ENCODE data around the gene PJA2. TPM values are rescaled to one million over a fixed set of nuclear protein-coding genes. Genes with fewer than 3 reads are reported as not detected.
"Not testable (repeated sequence)": the region's sequence is repeated elsewhere in the genome, so short reads cannot be mapped to it uniquely, and the experiment has no call there.

Gene PJA2
- total and polyA plus RNA-seq, 9 donors = 87.3 to 138 (median 121) TPM

DNA sequence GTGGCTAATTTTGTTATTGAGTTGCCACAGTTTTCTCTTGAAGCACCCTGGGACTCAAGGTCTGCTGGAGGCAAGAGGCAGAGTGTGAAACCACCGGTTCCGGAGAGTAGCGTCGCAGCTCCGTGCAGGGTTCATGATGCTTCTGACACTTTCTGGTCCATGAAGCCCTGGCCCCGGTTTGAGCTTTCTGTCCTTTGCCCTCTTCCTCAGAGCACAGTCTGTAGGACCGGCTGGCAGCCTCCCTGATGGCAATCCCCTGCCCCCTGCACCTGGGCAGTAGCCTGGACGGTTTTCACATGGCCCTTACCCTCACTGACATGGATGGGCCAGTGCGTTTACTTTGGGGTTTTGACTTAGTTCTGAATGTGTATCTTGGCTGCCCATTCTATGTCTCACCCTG lies 111.9 kb downstream of the PJA2 start:
- WGBS (ENCODE audit: insufficient coverage) = 88% methylated on average over 8 of the region's 9 CpGs
- Histone ChIP-seq H3K4me3 (ENCODE audit: low read length) (no peak overlapping the region), H3K27ac (ENCODE audit: low read length) (no peak overlapping the region), H3K4me1 (ENCODE audit: control insufficient read depth, insufficient read depth, low read length) (peaks cover 5% of the 10 kb centered on the region), H3K27me3 (ENCODE audit: control insufficient read depth, insufficient read depth, low read length) (no peaks in the 10 kb centered on the region), H3K9me3 (replicated peaks; ENCODE audit: control insufficient read depth, low read depth, low read length) (peaks cover 2% of the 10 kb centered on the region), H3K36me3 (ENCODE audit: control insufficient read depth, insufficient read depth, low read length) (no peaks in the 10 kb centered on the region)
- DNase-seq = no peak

DNA sequence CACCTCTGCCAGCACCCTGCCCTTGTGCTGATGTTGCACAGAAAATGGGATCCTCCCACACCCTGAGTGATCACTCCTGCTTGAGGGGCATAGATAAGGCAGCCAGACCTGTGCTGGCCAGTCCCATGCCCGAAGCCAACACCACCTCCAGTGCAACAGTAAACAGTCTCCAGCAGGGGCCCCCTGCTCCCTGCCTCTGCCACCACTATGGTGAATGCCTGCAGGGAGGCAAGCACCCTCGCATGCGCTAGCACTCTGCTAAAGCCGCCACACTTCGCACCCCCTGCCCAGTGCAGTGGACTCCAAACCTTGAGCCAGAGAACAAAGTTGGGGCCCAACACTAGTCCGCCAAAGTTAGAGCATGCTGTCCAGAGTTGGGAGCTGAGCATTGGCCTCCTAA lies 118.7 kb downstream of the PJA2 start:
- DNase-seq = no peak
- Histone ChIP-seq H3K4me1 (ENCODE audit: control insufficient read depth, insufficient read depth, low read length) (no peaks in the 10 kb centered on the region), H3K27ac (ENCODE audit: low read length) (no peak overlapping the region), H3K9me3 (replicated peaks; ENCODE audit: control insufficient read depth, low read depth, low read length) (peaks cover 8% of the 10 kb centered on the region), H3K4me3 (ENCODE audit: low read length) (no peak overlapping the region), H3K27me3 (ENCODE audit: control insufficient read depth, insufficient read depth, low read length) (no peaks in the 10 kb centered on the region), H3K36me3 (ENCODE audit: control insufficient read depth, insufficient read depth, low read length) (no peaks in the 10 kb centered on the region)
- 95% methylated on average over 4 of the region's 6 CpGs for WGBS (ENCODE audit: insufficient coverage)

GRCh38 chr5:109290231-109290630 lies 119.5 kb downstream of the PJA2 start:
- no peak for DNase-seq
- no peak overlapping the region for H3K27ac ChIP-seq (ENCODE audit: low read length)
- H3K4me3 ChIP-seq (ENCODE audit: low read length) = no peak overlapping the region
- peaks cover 8% of the 10 kb centered on the region for H3K9me3 ChIP-seq (replicated peaks; ENCODE audit: control insufficient read depth, low read depth, low read length)
- H3K27me3 ChIP-seq (ENCODE audit: control insufficient read depth, insufficient read depth, low read length) = no peaks in the 10 kb centered on the region
- no peaks in the 10 kb centered on the region for H3K4me1 ChIP-seq (ENCODE audit: control insufficient read depth, insufficient read depth, low read length)
- 100% methylated on average over 1 of the region's 2 CpGs for WGBS (ENCODE audit: insufficient coverage)
- H3K36me3 ChIP-seq (ENCODE audit: control insufficient read depth, insufficient read depth, low read length) = no peaks in the 10 kb centered on the region

DNA sequence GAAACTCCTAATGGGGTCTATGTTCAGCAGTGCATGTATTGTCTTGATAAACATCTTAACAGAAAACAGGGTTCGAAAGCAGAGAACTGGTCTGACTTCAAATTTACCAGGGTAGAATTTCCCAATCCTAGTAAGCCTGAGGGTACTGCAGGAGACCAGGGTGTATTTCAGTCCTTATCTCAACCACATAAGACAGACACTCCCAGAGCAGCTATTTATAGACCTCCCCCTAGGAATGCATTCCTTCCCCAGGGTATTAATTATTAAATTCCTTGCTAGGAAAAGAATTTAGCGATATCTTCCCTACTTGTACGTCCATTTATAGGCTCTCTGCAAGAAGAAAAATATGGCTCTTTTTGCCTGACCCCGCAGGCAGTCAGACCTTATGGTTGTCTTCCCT lies 123.1 kb downstream of the PJA2 start:
- not testable (repeated sequence) for H3K4me1 ChIP-seq (ENCODE audit: control insufficient read depth, insufficient read depth, low read length); H3K27me3 ChIP-seq (ENCODE audit: control insufficient read depth, insufficient read depth, low read length); H3K36me3 ChIP-seq (ENCODE audit: control insufficient read depth, insufficient read depth, low read length); H3K9me3 ChIP-seq (replicated peaks; ENCODE audit: control insufficient read depth, low read depth, low read length); H3K27ac ChIP-seq (ENCODE audit: low read length); DNase-seq; H3K4me3 ChIP-seq (ENCODE audit: low read length)
- no CpG with 5 or more reads among the region's 4 CpGs for WGBS (ENCODE audit: insufficient coverage)
